Panc1 (cell line): ENCODE data around the gene PRKAG2. TPM values are rescaled to one million over a fixed set of nuclear protein-coding genes. Genes with fewer than 3 reads are reported as not detected.

ENCODE experiments used
- ATAC-seq: fragments of 200-7000 bp; cut with Tn5 transposase; 2 replicates; pipeline ENCODE4 v1.9.1; 2020; ENCODE audit warnings: mild to moderate bottlenecking, moderate library complexity
- BruUV-seq: library from RNA; stranded (reverse); fragments of 400-500 nt; replicated peaks from 2 replicates; lab custom pipeline; 2021; lab: Mats Ljungman, UMichigan
- CTCF ChIA-PET: fragments of 300-600 bp; sonication (Branson Sonifier 250); formaldehyde crosslinking; loops from one replicate; lab custom pipeline; 2022; ENCODE audit warnings: antibody characterized with exemption; lab: Charles Lee
- POLR2A ChIA-PET: fragments of 300-600 bp; sonication (Branson Sonifier 250); formaldehyde crosslinking; loops from one replicate; lab custom pipeline; 2022; ENCODE audit warnings: antibody characterized with exemption; lab: Charles Lee
- DNase-seq: peaks from one replicate; pipeline ENCODE4 v3.0.0-alpha.2; 2010; ENCODE audit warnings: low read depth, low spot score
- H3K27ac ChIP-seq: 2 replicates; pipeline ENCODE4 v1.5.1; 2011; ENCODE audit warnings: mild to moderate bottlenecking, low read length, inconsistent platforms
- H3K27me3 ChIP-seq: fragments of 200-500 bp; sonication (Bioruptor generic); 2 replicates; pipeline ENCODE4 v1.6.0; 2014; ENCODE audit warnings: low read length, inconsistent platforms; ENCODE audit not compliant: control insufficient read depth, insufficient read depth
- H3K36me3 ChIP-seq: fragments of 200-500 bp; sonication (Bioruptor generic); 2 replicates; pipeline ENCODE4 v1.5.1; 2014; ENCODE audit warnings: inconsistent platforms, mild to moderate bottlenecking, low read length, moderate library complexity; ENCODE audit not compliant: control insufficient read depth, insufficient read depth
- H3K4me1 ChIP-seq: 2 replicates; pipeline ENCODE4 v1.5.1; 2011; ENCODE audit warnings: inconsistent platforms, mild to moderate bottlenecking, low read length, moderate library complexity; ENCODE audit not compliant: control insufficient read depth, insufficient read depth
- H3K4me3 ChIP-seq, 2 experiments: 2 replicates each; pipeline ENCODE4 v1.5.1; 2011 to 2012; ENCODE audit warnings: low read depth in 2 of 2, low read length in 2 of 2, mild to moderate bottlenecking in 2 of 2, inconsistent platforms in 1 of 2, moderate library complexity in 1 of 2
- H3K9me3 ChIP-seq: fragments of 200-500 bp; sonication (Bioruptor generic); 2 replicates; pipeline ENCODE4 v1.5.1; 2014; ENCODE audit warnings: low read depth, mild to moderate bottlenecking, inconsistent platforms, low read length, moderate library complexity; ENCODE audit not compliant: control insufficient read depth, insufficient read depth
- CTCF ChIP-seq: fragments of 450-650 bp; IDR thresholded peaks from 2 replicates; pipeline ENCODE4 v1.5.1; 2017; ENCODE audit warnings: mild to moderate bottlenecking
- POLR2AphosphoS5 ChIP-seq: IDR thresholded peaks from 2 replicates; pipeline ENCODE4 v1.6.1; 2012; ENCODE audit warnings: mild to moderate bottlenecking, low read depth, low read length, moderate library complexity
- SIN3A ChIP-seq: IDR thresholded peaks from 2 replicates; pipeline ENCODE4 v1.6.1; 2012; ENCODE audit warnings: low read depth, mild to moderate bottlenecking, low read length, moderate library complexity, borderline replicate concordance; ENCODE audit not compliant: insufficient read depth
- TCF7L2 ChIP-seq: IDR thresholded peaks from 2 replicates; pipeline ENCODE4 v1.6.1; 2011; ENCODE audit warnings: mild to moderate bottlenecking, low read depth, low read length, inconsistent platforms
- in situ Hi-C: cut with HindIII; loops from 2 replicates; pipeline ENCODE4 v1.10.0; 2016; ENCODE audit warnings: low sequenced_read_pairs, low pct_unique_long_range_greater_than_20kb
- intact Hi-C: fragments of 100-400 bp; cut with micrococcal nuclease; formaldehyde crosslinking; loops from one replicate; pipeline ENCODE4 v1.10.0; 2022; ENCODE audit not compliant: unreplicated experiment
- total RNA-seq: library from RNA; stranded (reverse); gene quantifications from one replicate; pipeline ENCODE4 v1.2.1, GENCODE V29; 2021; ENCODE audit not compliant: unreplicated experiment
- TF ChIP-seq, protein P1 (sequence below), 2 experiments: IDR thresholded peaks; 2 replicates each; pipeline ENCODE4 v1.6.1; 2011 to 2012; ENCODE audit warnings: low read depth in 2 of 2, control low read depth in 1 of 2, low read length in 1 of 2, mild to moderate bottlenecking in 1 of 2, moderate library complexity in 1 of 2; ENCODE audit not compliant: insufficient read depth in 1 of 2

The PRKAG2 gene
- total RNA-seq, 1 experiment from 2014 or later, result 71.6 TPM

DNA sequence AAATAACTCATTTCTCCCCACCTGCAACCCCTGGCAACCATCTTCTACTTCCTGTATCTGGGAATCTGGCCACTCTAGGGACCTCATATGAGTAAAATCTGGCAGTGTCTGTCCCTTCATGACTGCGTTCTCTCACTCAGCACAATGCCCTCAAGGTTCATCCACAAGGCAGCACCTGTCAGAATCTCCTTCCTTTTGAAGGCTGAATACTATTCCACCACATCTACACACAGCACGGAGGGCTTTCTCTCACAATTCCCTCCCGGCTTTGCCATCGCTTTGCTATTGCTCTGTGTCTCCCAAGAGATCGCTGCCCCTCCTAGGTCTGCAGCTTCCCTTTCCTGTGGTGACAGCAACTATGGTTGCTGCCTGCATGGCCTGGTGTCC is 182.5 kb downstream of the PRKAG2 start:
- no peaks in the 10 kb centered on the region for H3K27me3 ChIP-seq
- CTCF ChIA-PET, result no interaction called here
- no peak overlapping the region for H3K4me3 ChIP-seq
- TF ChIP-seq, protein P1, sequence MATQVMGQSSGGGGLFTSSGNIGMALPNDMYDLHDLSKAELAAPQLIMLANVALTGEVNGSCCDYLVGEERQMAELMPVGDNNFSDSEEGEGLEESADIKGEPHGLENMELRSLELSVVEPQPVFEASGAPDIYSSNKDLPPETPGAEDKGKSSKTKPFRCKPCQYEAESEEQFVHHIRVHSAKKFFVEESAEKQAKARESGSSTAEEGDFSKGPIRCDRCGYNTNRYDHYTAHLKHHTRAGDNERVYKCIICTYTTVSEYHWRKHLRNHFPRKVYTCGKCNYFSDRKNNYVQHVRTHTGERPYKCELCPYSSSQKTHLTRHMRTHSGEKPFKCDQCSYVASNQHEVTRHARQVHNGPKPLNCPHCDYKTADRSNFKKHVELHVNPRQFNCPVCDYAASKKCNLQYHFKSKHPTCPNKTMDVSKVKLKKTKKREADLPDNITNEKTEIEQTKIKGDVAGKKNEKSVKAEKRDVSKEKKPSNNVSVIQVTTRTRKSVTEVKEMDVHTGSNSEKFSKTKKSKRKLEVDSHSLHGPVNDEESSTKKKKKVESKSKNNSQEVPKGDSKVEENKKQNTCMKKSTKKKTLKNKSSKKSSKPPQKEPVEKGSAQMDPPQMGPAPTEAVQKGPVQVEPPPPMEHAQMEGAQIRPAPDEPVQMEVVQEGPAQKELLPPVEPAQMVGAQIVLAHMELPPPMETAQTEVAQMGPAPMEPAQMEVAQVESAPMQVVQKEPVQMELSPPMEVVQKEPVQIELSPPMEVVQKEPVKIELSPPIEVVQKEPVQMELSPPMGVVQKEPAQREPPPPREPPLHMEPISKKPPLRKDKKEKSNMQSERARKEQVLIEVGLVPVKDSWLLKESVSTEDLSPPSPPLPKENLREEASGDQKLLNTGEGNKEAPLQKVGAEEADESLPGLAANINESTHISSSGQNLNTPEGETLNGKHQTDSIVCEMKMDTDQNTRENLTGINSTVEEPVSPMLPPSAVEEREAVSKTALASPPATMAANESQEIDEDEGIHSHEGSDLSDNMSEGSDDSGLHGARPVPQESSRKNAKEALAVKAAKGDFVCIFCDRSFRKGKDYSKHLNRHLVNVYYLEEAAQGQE (IDR thresholded peaks at IDR 0.05; ENCODE audit: insufficient read depth in 1 of 2, low read depth in 2 of 2, low read length in 1 of 2), result no peak
- TF ChIP-seq CTCF (no peak), TCF7L2 (no peak), SIN3A (no peak), POLR2AphosphoS5 (no peak)
- no peaks in the 10 kb centered on the region for H3K36me3 ChIP-seq
- POLR2A ChIA-PET, result no interaction called here
- no peak for DNase-seq
- no TSS peak for BruUV-seq
- in situ Hi-C loops, result no loop called here
- H3K4me1 ChIP-seq, result peaks cover 62% of the 10 kb centered on the region
- H3K27ac ChIP-seq, result peak overlapping the region; percentile 71; the same call in 1 of the 2 replicates
- no peaks in the 10 kb centered on the region for H3K9me3 ChIP-seq
- intact Hi-C loops, result no loop called here
- ATAC-seq, result no peak

- Histone ChIP-seq H3K36me3 (no peaks in the 10 kb centered on the region), H3K27me3 (no peaks in the 10 kb centered on the region), H3K4me1 (peaks cover 70% of the 10 kb centered on the region), H3K27ac (peak overlapping the region; percentile 48), H3K4me3 (no peak overlapping the region), H3K9me3 (no peaks in the 10 kb centered on the region)
- ChIA-PET CTCF (interaction anchor here (0.5 kb wide), 1 partner anchor 14 kb away, joined by 4 read pairs; no protein-coding TSS in a partner anchor), POLR2A (no interaction called here)
- intact Hi-C loops, result no loop called here
- TF ChIP-seq POLR2AphosphoS5 (no peak), SIN3A (no peak), TCF7L2 (no peak), CTCF (no peak)
- TF ChIP-seq, protein P1 (IDR thresholded peaks at IDR 0.05; ENCODE audit: insufficient read depth in 1 of 2, low read depth in 2 of 2, low read length in 1 of 2), result no peak
- DNase-seq (no peak), ATAC-seq (no peak)
- no TSS peak for BruUV-seq
- in situ Hi-C loops, result no loop called here
Observed at GRCh38 chr7:151693140-151693539, 183.8 kb downstream of the PRKAG2 start.
